GM19452 (cell line): ENCODE results near the gene GSTT2B.
"Not testable (repeated sequence)": the region's sequence is repeated elsewhere in the genome, so short reads cannot be mapped to it uniquely, and the experiment has no call there.

Experiments
- ATAC-seq: cut with Tn5 transposase; IDR thresholded peaks from one replicate; pipeline ENCODE4 v1.9.1; 2021; ENCODE audit not compliant: unreplicated experiment

The GSTT2B gene

GRCh38 chr22:23986089-23986488, 25.1 kb upstream of the GSTT2B start:
- not testable (repeated sequence) for ATAC-seq

GRCh38 chr22:23984430-23984829, 23.4 kb upstream of the GSTT2B start:
- ATAC-seq: no peak

- ATAC-seq: not testable (repeated sequence)
Observed at GRCh38 chr22:23980567-23980966, 19.6 kb upstream of the GSTT2B start.

- ATAC-seq: not testable (repeated sequence)
Observed at GRCh38 chr22:23979557-23980240, 18.7 kb upstream of the GSTT2B start, which contains the start of gene GSTT2. Gene GSTT2, plus strand, starts transcription at chr22:23980134.

GRCh38 chr22:23977304-23977703, 16.3 kb upstream of the GSTT2B start:
- not testable (repeated sequence) for ATAC-seq

DNA sequence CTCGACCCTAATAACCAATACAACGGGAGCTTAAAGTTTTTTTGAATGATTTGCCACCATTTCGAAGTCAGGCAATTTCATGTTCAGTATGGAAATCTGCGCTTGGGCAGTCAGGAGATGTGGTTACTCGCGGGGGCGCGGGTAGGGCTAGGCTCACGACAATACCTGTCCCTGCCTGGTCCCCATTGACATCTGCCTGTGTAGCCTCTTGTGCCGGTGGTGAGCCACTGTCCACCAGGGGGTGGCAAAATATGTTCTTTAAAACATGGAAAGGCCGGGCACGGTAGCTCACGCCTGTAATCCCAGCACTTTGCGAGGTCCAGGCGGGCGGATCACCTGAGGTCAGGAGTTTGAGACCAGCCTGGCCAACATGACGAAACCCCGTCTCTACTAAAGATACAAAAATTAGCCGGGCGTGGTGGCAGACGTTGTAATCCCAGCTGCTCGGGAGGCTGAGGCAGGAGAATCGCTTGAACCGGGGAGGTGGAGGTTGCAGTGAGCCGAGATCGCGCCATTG, 13.9 kb upstream of the GSTT2B start:
- not testable (repeated sequence) for ATAC-seq

- peak; percentile 90 for ATAC-seq
Observed at GRCh38 chr22:23974345-23974744, 13.3 kb upstream of the GSTT2B start, which contains the start of gene DDT. Gene DDT, minus strand, starts transcription at chr22:23974441. Its CDS starts 27 bp downstream, at chr22:23974414.

GRCh38 chr22:23971927-23972326, 10.9 kb upstream of the GSTT2B start:
- not testable (repeated sequence) for ATAC-seq

DNA sequence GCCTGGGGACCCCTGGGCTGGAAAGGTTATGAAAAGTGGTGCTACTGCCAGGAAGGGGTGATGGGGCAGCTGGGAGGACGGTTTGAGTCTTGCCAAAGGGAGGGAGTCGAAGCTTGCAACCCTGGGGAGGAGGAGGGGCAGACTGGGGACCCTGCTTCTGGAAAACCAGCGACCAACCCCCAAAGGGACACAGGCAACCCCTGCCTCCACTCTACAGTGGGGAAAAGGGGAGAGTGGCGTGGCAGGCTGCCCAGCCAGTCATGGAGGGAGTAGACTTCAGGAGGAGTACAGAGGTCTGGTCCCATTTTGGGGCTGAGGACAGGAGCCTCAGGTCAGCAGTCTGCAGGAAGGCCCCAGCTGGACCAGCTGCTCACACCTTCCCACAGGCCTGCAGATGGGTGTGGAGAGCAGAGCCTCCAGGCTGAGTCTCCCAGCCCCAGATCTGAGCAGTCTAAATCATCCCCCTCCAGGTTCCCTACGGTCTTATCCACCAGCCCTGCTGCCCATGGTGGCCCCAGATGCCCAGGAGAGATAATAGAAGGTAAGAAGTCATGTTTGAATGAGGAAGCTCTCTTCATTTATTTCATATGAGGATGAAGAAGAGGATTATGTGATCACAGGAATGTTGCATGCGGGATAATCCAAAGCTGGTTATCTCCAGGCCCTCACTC, 10.0 kb upstream of the GSTT2B start:
- no peak for ATAC-seq

DNA sequence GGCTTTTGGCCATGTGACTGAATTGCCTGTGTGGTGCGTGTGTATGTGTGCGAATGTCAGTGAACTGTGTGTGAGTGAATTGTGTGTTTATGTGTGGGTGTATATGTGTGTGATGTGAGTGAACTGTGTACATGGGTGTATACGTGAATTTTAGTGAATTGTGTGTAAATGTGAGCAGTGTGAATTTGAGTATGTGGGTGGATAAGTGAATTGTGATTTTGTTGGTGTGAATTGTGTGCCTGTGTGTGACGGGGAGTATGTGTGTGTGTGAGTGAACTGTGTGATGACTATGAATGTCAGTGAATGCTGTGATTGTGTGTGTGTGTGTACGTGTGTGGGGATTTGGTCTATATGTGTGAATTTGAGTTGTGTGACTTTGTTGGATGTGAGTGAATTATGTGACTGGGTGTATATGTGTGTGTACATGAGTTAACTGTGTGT, 9.2 kb upstream of the GSTT2B start:
- no peak for ATAC-seq

- ATAC-seq: no peak
Observed at GRCh38 chr22:23969071-23969470, 8.1 kb upstream of the GSTT2B start.

DNA sequence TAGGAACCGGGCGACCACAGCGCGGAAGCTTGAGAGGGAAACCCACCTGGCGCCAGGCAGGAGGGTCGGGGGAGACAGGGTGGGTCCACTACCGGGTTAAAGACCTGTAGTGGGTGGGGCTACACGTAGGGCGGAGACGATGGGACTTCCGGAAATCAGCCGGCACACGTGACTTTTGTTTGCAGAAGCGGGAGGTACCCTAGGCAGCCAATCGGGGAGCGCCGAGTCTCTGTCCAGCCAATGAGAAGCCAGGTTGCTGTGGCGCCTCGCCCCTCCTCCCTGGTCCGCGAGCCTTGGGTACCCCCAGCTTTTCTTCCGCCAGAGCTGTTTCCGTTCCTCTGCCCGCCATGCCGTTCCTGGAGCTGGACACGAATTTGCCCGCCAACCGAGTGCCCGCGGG, 5.6 kb upstream of the GSTT2B start, which contains the start of gene DDTL:
DDTL (plus strand) TSS at position 321 of the 400 bp plus-strand sequence; CDS start at position 348, 27 bp downstream.
- peak; percentile 92 for ATAC-seq

- peak; percentile 34 for ATAC-seq
Observed at GRCh38 chr22:23966094-23966493, 5.1 kb upstream of the GSTT2B start.

DNA sequence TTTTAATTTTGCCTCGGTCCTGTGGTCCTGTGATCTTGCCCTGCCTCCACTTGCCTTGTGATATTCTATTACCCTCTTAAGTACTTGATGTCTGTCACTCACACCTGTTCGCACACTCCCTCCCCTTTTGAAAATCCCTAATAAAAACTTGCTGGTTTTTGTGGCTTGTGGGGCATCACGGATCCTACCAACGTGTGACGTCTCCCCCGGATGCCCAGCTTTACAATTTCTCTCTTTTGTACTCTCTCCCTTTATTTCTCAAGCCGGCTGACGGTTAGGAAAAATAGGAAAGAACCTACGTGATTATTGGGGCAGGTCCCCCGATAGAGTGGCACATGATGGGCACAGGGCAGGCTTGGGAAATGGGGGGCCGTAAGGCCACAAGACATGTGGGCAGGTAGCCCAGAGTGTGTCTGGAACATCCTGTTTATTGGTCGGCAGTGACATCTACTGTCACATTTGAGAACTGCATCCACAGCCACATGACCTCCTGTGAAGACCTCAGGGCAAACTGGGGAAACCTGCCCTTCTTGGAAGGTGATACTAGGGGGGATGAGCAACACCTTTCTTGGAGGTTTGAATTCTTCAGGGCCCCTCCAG, 4.6 kb downstream of the GSTT2B start:
- not testable (repeated sequence) for ATAC-seq

GRCh38 chr22:23955886-23956285, 5.1 kb downstream of the GSTT2B start:
- ATAC-seq: not testable (repeated sequence)

- ATAC-seq: not testable (repeated sequence)
Observed at GRCh38 chr22:23954991-23955305, 6.0 kb downstream of the GSTT2B start.

DNA sequence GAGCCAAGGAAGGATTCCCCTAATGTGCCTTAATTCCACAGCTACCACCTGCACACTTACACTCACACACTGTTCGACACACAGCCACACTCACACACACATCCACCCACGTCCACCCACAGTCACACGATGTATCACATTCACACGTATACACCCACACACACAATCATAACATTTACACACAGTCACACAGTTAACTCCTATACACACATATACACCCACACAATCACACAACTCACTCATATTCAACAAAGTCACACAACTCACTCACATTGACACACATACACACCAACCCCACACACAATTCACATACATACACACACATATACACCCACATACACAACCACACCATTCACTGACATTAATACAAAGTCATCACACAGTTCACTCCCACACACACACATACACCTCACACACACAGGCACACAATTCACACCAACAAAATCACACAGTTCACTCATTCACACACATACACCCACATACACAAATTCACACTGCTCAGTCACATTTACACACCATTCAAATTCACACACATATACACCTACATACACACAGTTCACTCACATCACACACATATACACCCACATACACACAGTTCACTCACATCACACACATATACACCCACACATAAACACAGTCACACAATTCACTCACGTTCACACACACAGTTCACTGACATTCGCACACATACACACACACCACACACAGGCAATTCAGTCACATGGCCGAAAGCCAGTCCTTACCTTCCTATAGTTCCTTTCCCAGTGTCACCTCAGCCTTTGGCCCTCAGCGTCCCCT, 6.6 kb downstream of the GSTT2B start:
- not testable (repeated sequence) for ATAC-seq

DNA sequence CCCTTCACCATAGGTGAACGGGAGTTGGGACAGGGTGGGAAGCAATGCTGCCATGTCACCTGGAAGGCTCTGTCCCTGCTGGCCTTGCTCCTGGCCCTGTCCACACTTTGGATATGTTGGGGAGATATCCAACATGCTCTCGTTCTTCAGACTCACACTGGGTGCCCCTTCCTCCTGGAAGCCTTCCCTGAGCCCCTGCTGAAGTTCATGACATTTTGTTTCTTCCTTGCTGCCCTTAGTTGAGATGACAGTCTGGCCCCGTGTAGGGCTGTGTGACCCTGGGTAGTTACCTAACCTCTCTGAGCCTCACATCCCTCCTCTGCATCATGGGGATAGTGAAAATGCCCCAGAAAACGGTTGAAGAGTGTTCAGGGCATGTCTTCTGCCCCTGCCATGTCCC, 7.5 kb downstream of the GSTT2B start:
- not testable (repeated sequence) for ATAC-seq

- ATAC-seq: not testable (repeated sequence)
Observed at GRCh38 chr22:23952794-23953405, 8.1 kb downstream of the GSTT2B start.

- not testable (repeated sequence) for ATAC-seq
Observed at GRCh38 chr22:23951383-23951782, 9.6 kb downstream of the GSTT2B start.
